ENCODE data around the gene SYNGR1.

The SYNGR1 gene

GRCh38 chr22:39318507-39319283 lies 31.1 kb upstream of the SYNGR1 start:
- no peak for TF ChIP-seq CTCF (IDR thresholded peaks at IDR 0.05)

GRCh38 chr22:39319284-39320022 lies 30.3 kb upstream of the SYNGR1 start, which contains the start of gene RPL3:
TSS of gene RPL3 (minus strand) at chr22:39319623. CDS start at chr22:39319597, 26 bp downstream.
- no peak for TF ChIP-seq CTCF (IDR thresholded peaks at IDR 0.05)

GRCh38 chr22:39325392-39325932 lies 24.3 kb upstream of the SYNGR1 start:
- no peak for TF ChIP-seq CTCF (IDR thresholded peaks at IDR 0.05)

- TF ChIP-seq CTCF (IDR thresholded peaks at IDR 0.05): no peak
These were observed 21.6 kb upstream of the SYNGR1 start for GRCh38 chr22:39327995-39328754.

GRCh38 chr22:39332441-39333064 lies 17.2 kb upstream of the SYNGR1 start:
- TF ChIP-seq CTCF (IDR thresholded peaks at IDR 0.05): no peak

GRCh38 chr22:39336411-39336810 lies 13.4 kb upstream of the SYNGR1 start:
- no peak for TF ChIP-seq CTCF (IDR thresholded peaks at IDR 0.05)

- TF ChIP-seq CTCF (IDR thresholded peaks at IDR 0.05): no peak
These were observed 8.6 kb upstream of the SYNGR1 start for GRCh38 chr22:39341179-39341578.
